Measurements from ENCODE around the gene ANGEL1.

DNA sequence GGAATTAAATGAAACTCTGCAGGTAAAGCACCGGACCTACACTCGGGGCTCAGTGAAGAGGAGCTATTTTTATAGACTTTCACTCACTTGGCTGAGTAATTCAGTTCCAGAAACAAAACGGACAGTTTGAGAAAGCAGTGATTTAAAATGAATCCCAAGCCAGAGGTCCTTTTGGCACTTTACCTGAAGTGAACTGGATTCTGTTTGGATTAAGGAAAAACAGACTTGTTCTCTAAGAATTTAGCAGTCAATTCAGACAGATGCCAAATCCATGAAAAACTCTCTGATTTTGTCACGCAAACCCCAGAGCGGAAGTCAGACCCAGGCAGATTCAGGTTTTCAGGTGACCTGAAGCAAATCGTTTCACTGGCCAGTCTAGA is 56.3 kb downstream of the ANGEL1 start:
- TF ChIP-seq EP300 (IDR thresholded peaks at IDR 0.05) = no peak
- TF ChIP-seq, protein P1, sequence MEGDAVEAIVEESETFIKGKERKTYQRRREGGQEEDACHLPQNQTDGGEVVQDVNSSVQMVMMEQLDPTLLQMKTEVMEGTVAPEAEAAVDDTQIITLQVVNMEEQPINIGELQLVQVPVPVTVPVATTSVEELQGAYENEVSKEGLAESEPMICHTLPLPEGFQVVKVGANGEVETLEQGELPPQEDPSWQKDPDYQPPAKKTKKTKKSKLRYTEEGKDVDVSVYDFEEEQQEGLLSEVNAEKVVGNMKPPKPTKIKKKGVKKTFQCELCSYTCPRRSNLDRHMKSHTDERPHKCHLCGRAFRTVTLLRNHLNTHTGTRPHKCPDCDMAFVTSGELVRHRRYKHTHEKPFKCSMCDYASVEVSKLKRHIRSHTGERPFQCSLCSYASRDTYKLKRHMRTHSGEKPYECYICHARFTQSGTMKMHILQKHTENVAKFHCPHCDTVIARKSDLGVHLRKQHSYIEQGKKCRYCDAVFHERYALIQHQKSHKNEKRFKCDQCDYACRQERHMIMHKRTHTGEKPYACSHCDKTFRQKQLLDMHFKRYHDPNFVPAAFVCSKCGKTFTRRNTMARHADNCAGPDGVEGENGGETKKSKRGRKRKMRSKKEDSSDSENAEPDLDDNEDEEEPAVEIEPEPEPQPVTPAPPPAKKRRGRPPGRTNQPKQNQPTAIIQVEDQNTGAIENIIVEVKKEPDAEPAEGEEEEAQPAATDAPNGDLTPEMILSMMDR (IDR thresholded peaks at IDR 0.05) = no peak
- no peak for TF ChIP-seq POLR2A (IDR thresholded peaks at IDR 0.05)

Data from tibial nerve (tissue), 4 donors.